Measurements from ENCODE around the gene PRICKLE2. TPM values are rescaled to one million over a fixed set of nuclear protein-coding genes. Genes with fewer than 3 reads are reported as not detected.

Gene PRICKLE2
- total and polyA plus RNA-seq, 2 donors (not counting 1 experiment from before 2014, with no cell fraction given): 14.1 to 29.4 TPM

- Histone ChIP-seq H3K36me3 (ENCODE audit: control insufficient read depth, insufficient read depth, low read length) (no peaks in the 10 kb centered on the region), H3K9ac (ENCODE audit: insufficient read depth, low read length) (no peak overlapping the region), H3K4me2 (ENCODE audit: extremely low read depth, insufficient read depth, low read length) (no peak overlapping the region), H3K79me2 (ENCODE audit: control insufficient read depth, insufficient read depth, low read length) (no peaks in the 10 kb centered on the region), H3K4me3 (replicated peaks in 1 of 4; ENCODE audit: control extremely low read depth in 1 of 4, insufficient read depth in 1 of 4, low read depth in 3 of 4, low read length in 4 of 4) (no peak overlapping the region), H3K4me1 (ENCODE audit: control insufficient read depth, extremely low read depth, insufficient read depth, low read length) (no peaks in the 10 kb centered on the region), H3K27me3 (ENCODE audit: control insufficient read depth, insufficient read depth, low read length) (no peaks in the 10 kb centered on the region), H4K20me1 (ENCODE audit: control insufficient read depth, extremely low read depth, insufficient read depth, low read length) (no peaks in the 10 kb centered on the region), H2AFZ (ENCODE audit: low read length) (no peak overlapping the region), H3K9me3 (ENCODE audit: control insufficient read depth, insufficient read depth, low read depth, low read length) (no peaks in the 10 kb centered on the region), H3K27ac (ENCODE audit: insufficient read depth, low read length) (no peak overlapping the region)
- no peak for TF ChIP-seq EZH2 (IDR thresholded peaks at IDR 0.05; ENCODE audit: low read length, missing control alignments)
- TF ChIP-seq, protein P1, sequence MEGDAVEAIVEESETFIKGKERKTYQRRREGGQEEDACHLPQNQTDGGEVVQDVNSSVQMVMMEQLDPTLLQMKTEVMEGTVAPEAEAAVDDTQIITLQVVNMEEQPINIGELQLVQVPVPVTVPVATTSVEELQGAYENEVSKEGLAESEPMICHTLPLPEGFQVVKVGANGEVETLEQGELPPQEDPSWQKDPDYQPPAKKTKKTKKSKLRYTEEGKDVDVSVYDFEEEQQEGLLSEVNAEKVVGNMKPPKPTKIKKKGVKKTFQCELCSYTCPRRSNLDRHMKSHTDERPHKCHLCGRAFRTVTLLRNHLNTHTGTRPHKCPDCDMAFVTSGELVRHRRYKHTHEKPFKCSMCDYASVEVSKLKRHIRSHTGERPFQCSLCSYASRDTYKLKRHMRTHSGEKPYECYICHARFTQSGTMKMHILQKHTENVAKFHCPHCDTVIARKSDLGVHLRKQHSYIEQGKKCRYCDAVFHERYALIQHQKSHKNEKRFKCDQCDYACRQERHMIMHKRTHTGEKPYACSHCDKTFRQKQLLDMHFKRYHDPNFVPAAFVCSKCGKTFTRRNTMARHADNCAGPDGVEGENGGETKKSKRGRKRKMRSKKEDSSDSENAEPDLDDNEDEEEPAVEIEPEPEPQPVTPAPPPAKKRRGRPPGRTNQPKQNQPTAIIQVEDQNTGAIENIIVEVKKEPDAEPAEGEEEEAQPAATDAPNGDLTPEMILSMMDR (conservative IDR thresholded peaks at IDR 0.05 in 1 of 2, IDR thresholded peaks at IDR 0.05 in 1 of 2; ENCODE audit: low read depth in 1 of 2, low read length in 2 of 2): no peak
- peak in 1 of 2 donors; percentile 60 for DNase-seq (ENCODE audit: low read depth in 2 of 2)
Observed at GRCh38 chr3:64082961-64083541, 142.2 kb downstream of the PRICKLE2 start.

GRCh38 chr3:64082411-64082810 lies 142.9 kb downstream of the PRICKLE2 start:
- no peaks in the 10 kb centered on the region for H4K20me1 ChIP-seq (ENCODE audit: control insufficient read depth, extremely low read depth, insufficient read depth, low read length)
- H3K79me2 ChIP-seq (ENCODE audit: control insufficient read depth, insufficient read depth, low read length): no peaks in the 10 kb centered on the region
- no peak overlapping the region for H3K9ac ChIP-seq (ENCODE audit: insufficient read depth, low read length)
- TF ChIP-seq, protein P1 (conservative IDR thresholded peaks at IDR 0.05 in 1 of 2, IDR thresholded peaks at IDR 0.05 in 1 of 2; ENCODE audit: low read depth in 1 of 2, low read length in 2 of 2): no peak
- TF ChIP-seq EZH2 (IDR thresholded peaks at IDR 0.05; ENCODE audit: low read length, missing control alignments): no peak
- H3K36me3 ChIP-seq (ENCODE audit: control insufficient read depth, insufficient read depth, low read length): no peaks in the 10 kb centered on the region
- H3K4me1 ChIP-seq (ENCODE audit: control insufficient read depth, extremely low read depth, insufficient read depth, low read length): no peaks in the 10 kb centered on the region
- H3K27ac ChIP-seq (ENCODE audit: insufficient read depth, low read length): no peak overlapping the region
- H3K9me3 ChIP-seq (ENCODE audit: control insufficient read depth, insufficient read depth, low read depth, low read length): no peaks in the 10 kb centered on the region
- H2AFZ ChIP-seq (ENCODE audit: low read length): no peak overlapping the region
- H3K27me3 ChIP-seq (ENCODE audit: control insufficient read depth, insufficient read depth, low read length): no peaks in the 10 kb centered on the region
- no peak for DNase-seq (ENCODE audit: low read depth in 2 of 2)
- no peak overlapping the region for H3K4me3 ChIP-seq (replicated peaks in 1 of 4; ENCODE audit: control extremely low read depth in 1 of 4, insufficient read depth in 1 of 4, low read depth in 3 of 4, low read length in 4 of 4)
- no peak overlapping the region for H3K4me2 ChIP-seq (ENCODE audit: extremely low read depth, insufficient read depth, low read length)

GRCh38 chr3:64081235-64081630 lies 144.0 kb downstream of the PRICKLE2 start:
- no peak for TF ChIP-seq EZH2 (IDR thresholded peaks at IDR 0.05; ENCODE audit: low read length, missing control alignments)
- TF ChIP-seq, protein P1 (conservative IDR thresholded peaks at IDR 0.05 in 1 of 2, IDR thresholded peaks at IDR 0.05 in 1 of 2; ENCODE audit: low read depth in 1 of 2, low read length in 2 of 2): no peak
- Histone ChIP-seq H3K79me2 (ENCODE audit: control insufficient read depth, insufficient read depth, low read length) (no peaks in the 10 kb centered on the region), H3K4me3 (replicated peaks in 1 of 4; ENCODE audit: control extremely low read depth in 1 of 4, insufficient read depth in 1 of 4, low read depth in 3 of 4, low read length in 4 of 4) (no peak overlapping the region), H3K9me3 (ENCODE audit: control insufficient read depth, insufficient read depth, low read depth, low read length) (no peaks in the 10 kb centered on the region), H3K36me3 (ENCODE audit: control insufficient read depth, insufficient read depth, low read length) (no peaks in the 10 kb centered on the region), H4K20me1 (ENCODE audit: control insufficient read depth, extremely low read depth, insufficient read depth, low read length) (no peaks in the 10 kb centered on the region), H3K27me3 (ENCODE audit: control insufficient read depth, insufficient read depth, low read length) (no peaks in the 10 kb centered on the region), H2AFZ (ENCODE audit: low read length) (no peak overlapping the region), H3K4me2 (ENCODE audit: extremely low read depth, insufficient read depth, low read length) (no peak overlapping the region), H3K27ac (ENCODE audit: insufficient read depth, low read length) (no peak overlapping the region), H3K9ac (ENCODE audit: insufficient read depth, low read length) (no peak overlapping the region), H3K4me1 (ENCODE audit: control insufficient read depth, extremely low read depth, insufficient read depth, low read length) (no peaks in the 10 kb centered on the region)
- DNase-seq (ENCODE audit: low read depth in 2 of 2): no peak
